Fibroblast of upper back skin (primary cell): ENCODE measurements around the gene CRMP1.
"Not testable (repeated sequence)": the region's sequence is repeated elsewhere in the genome, so short reads cannot be mapped to it uniquely, and the experiment has no call there.

Experiments
- DNase-seq: peaks from one replicate; pipeline ENCODE4 v3.0.0-alpha.2; 2013

Gene CRMP1

DNA sequence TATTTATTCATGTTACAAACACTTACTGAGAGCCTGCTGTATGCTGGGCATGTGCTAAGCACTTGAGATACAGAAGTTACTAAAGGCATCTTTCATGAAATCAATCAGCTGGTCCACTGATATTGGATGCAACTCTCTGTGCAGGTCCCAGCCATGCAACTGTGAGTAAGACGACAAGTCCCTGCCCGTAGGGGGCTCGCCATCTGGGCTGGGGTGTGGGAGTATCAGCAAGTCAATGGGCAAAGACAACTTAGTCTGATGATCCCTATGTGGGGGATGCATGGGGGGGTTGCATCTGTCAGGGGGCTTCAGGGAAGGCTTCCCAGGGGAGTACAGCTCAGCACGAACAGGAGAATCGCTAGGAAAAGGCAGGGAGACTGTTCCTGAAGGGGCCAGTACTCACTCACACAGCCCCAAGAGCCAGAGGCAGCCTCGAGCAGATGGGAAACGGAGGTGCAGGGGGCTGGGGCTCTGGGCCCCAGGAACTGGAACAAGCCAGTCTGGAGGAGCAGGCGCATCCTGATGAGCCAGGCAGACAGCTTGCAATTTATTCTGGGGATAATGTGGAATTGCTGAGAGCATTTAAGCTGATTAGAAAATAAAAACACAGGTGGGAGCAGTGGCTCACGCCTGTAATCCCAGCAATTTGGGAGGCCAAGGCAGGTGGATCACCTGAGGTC, 40.2 kb downstream of the CRMP1 start:
- no peak for DNase-seq

DNA sequence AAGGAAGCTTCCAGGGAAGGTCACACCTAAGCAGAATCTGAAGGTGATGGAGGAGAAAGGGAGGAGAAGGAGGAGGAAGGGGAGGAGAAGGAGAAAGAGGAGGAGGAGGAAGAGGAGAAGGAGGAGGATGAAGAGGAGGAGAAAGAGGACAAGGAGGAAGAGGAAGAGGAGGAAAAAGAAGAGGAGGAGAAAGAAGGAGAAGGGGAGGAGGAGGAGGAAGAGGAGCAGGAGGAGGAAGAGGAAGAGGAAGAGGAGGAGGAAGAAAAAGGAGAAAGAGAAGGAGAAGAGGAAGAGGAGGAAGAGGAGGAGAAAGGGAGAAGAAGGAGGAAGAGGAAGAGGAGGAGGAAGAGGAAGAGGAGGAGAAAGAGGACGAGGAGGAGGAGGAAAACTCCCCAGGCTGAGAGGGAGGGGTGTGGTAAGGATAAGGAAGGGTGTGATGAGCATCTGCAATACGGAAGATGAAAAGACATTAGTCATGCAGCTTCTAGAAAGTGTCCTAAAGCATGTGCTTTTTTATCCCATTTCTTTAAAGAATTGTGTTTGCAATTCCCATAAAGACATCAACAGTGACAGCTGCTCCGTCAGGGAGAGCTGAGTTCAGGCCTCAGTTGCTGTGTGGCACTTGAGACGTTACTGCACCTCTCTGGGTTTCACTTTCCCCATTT, 41.1 kb downstream of the CRMP1 start:
- no peak for DNase-seq

DNA sequence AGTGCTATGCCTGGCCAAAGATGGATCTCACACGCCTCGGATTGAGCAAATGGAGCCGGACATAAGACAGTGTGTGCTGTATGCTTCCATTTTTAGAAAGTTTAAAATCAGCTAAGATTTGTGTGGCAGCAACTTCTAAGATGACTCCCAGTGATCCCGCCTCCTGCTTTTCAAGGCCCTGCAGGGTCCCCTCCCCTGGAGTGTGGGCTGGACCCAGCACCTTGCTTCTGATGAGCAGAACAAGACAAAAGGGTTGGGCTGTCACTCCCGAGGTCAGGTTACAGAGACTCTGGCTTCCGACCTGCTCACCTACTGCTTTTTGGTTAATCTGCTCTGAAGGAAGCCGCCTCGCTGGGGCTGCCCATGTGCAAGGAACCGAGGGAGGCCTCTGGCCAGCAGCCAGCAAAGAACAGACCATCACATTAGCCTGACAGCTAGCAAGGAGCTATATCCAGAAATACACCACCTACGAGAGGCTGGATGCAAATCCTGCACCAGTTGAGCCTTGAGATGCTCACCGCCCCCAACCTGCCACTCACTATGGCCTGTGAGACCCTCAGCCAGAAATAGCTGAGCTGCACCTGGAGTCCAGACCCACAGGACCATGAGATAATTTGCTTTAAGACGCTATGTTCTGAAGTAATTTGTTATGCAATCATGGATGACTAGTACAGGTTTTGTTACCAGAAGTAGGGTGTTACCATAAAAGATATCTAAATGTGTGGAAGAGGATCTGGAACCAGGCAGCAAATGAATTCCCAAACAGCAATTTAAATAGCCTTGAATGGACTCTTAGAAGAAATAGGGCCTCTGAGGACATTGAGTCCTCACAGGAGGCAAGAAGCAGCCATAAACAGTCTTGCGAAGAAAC, 47.6 kb downstream of the CRMP1 start:
- no peak for DNase-seq

DNA sequence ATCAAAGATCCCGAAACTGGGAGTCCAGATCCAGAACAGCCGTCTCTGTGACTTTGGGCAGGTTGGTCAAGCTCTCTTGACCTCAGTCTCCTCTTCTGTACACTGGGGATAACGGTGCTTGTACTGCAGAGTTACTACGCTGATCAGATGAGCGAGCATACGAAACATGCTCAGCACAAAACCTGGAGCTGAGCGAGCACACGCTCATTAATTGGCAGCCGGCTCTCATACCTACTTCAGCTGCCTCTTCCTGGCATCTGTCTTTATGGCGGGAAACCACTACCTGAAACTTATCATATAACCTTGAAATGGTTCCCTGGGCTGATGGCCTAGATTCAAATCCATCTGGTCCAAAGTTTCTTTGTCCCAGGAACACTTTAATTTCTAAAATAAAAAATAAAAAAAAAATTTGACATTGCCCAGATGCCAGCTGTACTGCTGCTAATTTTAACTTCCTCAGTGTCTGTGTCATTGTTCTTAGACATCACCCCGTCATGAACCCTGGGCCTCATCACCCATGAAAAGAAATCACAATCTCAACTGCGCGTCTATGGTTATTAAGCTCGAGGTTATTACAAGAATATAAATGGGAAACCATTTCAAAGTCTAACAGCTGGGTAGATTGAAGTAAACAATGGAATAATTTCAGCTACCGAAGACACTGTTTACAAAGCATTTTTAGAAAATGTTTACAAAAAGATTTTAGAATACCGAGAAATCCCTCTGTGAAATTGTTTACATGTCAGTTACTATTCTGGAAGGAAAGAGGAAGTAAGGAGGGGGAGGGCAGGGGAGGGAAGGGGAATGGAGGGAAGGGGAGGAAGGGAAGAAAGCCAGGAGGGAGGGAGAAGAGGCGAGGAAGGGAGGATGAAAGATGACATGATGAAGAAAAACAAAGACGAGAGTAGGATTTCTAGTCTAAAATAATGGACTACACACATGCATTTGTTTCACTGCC, 49.0 kb downstream of the CRMP1 start:
- DNase-seq, result no peak

DNA sequence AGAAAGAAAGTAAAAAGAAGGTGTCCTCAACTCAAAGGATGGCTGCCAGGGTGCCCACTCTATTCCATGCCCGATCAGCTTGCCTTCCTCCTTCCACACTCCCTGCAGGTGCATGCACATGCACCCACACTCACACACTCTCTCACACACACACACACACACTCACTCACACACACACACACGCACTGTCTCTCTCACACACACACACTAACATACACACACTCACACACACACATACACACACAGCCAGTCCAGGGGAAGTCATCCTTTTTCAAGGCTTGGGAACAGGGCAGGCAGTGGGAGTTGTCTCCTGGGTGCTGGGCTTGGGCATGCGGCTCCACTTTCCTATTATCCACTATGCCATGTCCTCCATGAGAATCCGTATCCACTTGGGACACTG, 50.4 kb downstream of the CRMP1 start:
- DNase-seq, result no peak

DNA sequence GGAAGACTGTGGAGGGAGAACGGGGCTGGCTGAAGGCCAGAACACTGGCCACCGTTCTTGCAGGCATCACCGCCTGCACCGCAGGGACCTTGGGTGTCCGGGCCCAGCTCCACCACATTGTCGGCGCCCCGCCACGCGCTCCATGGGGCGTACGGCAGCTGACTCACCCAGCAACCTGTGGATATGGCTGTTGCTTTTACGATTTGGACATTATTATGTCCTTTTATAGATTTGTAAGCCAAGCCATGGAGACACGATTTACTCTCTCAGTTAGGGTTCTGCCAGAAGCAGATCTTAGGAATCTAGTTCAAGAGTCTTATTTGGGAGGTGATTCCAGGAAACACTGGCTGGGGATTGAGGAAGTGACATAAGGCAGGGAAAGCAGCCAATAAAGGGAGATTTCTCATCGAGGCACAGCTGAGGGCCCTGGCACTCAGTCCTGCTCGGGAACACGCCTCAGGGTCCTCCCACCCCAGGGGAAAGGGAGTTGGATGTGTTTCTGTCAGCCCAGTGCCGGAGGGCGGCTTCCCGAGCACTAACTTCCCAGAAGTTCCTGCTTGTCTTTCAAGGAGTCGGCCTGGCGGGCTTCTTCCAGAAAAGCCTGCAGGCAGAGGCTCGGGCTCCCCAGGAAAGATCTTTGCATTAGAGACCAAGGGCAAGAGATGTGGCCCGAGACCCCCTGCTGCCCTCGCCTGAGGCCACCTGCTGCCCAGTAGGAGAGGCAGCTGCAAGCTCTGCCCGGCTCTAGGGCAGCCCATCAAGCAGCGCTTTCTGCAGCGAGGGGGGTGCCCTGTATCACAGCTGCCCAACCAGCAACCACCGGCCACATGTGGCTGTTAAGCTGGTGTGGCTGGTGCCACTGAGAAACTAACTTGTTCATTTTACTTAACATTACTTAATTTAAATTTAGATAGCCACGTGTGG, 52.9 kb downstream of the CRMP1 start:
- peak; percentile 45 for DNase-seq

DNA sequence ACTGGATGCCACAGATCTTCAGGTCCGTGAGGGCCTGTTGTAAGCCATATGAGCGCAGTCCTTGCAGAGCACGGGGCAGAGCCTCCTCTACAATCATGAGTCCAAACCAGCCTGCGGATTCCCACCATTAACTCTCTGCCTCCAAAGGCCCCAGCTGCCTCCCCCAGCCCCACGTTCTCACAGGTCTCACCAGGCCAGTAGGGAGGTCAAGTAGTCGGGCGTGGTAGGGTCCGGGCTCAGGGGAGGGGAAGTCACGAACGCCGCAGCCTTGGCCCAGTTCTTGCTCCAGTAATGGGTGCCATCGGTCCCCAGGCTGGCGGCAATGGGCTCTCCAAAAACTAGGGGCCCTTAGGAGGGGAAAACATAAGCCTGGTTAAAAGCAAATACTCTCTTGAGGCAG, 53.6 kb downstream of the CRMP1 start:
- no peak for DNase-seq

DNA sequence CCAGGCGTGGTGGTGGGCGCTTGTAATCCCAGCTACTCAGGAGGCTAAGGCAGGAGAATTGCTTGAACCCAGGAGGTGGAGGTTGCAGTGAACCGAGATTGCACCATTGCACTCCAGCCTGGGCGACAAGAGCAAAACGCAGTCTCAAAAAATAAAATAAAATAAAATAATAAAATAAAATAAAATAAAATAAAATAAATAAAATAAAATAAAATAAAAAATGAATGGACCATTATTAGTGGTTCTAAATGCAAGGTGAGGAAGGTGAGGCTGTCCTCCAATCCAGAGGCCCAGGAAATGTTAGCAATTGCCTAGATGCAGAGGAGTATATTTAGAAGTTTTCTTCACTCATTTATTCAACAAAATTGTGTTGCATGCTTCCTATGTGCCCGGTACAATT, 55.4 kb downstream of the CRMP1 start:
- DNase-seq, result not testable (repeated sequence)

DNA sequence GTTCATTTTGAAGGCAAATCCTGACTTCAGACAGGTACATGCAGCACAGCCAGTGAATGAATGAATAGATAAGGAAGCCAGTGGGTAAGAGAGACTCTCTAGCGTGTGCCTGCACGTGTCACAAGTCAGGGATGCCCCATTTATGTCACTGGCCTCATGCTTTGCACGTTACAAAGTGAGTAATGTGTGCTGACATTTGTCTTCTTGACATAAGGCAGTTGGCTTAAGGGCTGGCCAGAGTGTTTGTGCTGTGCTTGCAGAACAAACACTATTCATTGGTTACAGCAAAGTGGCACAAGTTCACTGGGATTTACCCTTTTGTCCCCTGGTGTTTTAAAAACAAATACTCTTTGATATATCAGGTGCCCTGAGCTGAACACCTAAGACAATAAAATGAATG, 55.9 kb downstream of the CRMP1 start:
- DNase-seq, result no peak

DNA sequence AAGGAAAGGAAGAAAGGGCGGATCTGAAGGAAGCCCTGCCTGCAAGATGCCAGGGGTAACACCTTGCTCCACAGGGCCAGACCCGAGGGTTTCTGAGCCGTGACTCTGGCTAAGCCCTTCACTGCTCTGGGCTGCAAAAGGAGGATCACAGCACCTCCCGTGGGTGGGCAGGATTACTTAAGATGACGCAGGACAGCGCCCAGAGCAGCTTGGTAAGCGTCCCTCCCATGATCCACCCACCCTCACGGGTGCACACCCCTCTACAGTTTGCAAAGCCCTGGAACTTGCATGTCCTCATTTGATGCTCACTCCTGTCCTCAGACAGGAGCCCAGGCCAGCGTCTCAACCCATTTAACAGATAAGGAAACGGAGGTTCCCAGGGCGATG, 64.9 kb downstream of the CRMP1 start:
- DNase-seq, result no peak

DNA sequence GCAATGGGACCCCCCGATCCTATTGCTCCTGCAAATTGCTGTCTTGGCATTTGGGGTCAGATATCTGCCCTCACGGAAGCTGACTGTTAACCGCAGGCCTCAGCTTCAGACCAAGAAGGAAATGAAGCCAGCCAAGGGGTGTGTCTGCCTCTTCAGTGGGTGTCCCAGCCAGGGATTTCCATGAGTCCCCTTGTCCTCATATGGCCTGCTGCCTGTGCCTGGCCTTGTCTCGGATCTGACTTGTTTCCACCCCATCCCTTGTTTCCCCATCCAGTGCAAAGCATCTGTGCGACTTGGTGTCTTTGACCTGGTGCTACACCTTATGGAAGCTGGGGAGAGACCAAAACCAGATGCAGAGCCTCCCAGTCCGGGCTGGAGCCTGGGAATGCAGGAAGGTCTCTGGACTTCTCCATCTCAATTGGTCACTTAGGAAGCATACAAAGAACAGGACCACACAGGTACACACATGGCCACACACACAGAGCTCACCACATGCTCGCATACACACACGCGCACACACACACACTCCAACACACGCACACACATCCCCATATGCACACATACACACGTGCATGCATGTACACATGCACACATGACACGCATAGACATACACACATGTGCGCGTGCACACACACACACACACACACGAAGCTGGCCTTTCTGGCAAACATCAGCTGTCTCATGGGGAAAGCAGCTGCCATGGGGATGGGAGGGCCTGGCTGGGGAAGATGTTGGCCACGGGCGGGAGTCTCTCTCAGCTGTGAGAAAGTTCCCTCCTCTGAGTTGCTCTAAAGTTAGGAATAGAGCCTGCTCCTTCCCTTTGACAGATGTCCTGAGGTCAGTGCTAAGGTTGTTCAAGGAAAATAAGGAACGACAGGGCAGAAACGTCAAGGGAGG, 65.5 kb downstream of the CRMP1 start:
- DNase-seq, result peak; percentile 17

DNA sequence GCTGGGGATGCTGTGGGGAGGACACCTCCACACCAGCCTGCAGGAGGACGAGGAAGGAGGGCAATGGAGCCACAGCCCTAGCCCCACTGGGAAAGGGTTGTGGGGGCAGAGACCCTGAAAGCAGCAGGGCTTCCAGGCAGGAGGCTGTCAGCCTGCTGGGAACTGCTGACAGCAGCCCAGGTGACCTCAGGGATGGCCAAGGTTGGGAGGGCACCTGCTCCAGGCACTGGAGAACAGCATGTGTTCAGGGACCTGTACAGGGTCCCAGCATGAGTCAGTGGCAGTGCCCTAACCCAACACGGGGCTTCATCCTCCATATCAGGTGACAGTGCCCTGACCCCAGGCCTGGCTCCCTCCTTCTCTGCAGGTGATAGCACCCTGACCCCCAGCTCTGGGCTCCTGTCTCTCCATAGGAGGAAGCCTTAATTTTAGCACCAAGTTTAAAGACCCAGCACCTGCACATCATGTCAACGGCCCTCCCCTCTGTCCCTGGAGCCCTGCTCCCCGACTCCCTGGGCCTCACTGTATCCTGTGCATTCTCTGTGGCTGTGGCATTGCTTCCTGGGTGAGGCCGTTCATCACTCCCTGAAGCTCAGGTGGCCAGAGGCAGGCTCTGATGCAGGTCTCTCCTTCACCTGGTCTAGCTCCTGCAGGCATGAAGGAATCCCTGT, 66.3 kb downstream of the CRMP1 start:
- DNase-seq, result no peak

DNA sequence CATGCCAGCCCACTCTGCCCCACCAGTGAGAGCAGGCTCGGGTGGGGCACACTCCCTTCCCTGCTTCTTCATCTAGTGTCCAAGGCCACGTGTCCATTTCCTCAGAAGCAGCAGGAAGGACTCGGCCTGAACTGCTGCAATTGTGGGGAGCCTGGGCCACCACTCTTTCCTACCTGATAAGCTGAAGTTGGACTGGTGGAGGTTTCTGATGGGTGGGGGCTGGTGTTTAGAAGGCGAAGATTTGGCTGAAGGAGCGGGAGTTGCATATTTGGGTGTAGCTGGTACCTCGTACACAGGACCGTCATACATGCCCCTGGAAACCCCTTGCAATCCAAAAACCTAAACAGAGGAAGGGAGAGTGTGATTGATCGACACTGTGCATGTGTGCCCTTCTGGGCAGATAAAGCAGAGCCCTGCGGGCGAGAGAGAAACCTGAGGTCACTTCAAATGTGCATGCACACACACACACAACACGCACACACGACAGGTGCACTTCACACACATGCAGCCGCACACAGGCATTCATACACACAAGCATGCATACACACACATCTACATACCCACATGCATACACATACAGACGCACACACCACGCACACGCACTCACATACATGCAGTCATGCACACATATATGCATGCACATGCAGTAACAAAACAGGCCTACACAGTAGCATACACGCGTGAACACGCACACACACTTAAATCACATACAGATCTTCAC, 67.4 kb downstream of the CRMP1 start:
- DNase-seq, result no peak

DNA sequence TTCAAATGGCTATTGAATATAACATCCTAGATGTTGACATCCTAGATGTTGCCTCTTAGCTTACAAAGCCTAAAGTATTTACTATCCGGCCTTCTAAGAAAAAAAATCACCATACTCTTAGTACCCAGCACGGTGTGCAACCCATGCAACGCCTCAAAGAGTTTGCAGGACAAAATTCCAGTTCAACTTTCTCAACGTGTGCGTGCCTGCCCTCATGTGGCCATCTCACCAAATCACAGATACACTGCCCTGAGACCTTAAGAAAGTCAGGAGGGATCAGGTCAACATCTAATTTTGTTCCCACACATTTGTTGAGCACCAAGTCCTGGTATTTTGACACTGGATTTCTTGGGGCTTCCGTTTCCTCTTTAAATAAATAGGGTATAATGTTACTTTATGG, 68.3 kb downstream of the CRMP1 start:
- peak; percentile 40 for DNase-seq

DNA sequence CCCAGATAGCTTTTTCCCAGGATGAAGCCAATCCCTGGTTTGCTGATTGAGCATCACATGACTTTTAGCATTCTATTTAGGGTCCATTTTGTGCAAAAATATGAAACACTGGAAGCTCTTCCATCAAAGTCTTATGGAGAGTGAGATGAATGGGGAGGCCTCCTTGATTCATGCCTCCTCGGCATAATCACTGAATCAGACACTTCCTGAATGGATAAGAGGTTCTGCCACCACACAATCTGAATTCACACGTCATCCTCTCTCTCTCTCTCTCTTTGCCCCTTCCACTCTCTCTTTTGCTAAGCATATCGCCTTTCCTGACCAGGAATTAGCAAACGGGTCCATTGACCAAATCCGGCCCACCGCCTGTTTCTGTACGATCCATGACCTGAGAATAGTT, 68.7 kb downstream of the CRMP1 start:
- DNase-seq, result no peak

DNA sequence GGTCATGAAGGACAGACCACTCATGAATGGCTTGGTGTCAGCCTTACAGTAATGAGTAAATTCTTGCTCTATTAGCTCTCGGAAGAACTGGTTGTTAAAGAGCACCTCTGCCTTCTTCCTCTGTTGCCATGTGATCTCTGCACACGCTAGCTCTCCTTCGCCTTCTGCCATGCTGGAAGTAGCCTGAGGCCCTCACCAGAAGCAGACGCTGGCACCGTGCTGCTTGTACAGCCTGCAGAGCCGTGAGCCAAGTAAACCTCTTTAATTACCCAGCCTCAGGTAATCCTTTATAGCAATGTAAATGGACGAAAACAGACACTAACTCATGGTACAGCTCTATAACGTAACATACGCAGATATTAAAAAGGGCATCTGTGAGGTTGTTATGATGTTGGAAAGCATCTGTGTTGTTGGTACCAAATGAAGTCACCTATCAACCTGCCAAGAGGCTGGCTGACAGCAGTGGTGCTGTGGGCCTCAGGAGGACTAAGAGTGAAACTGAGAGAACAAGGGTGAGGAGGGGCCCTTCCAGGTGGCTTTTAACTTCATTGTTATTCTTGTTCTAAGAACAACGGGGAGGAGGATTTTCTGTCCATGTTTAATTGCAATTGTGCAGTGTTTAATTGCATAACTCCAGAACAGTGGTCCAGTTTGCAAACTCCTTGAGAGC, 69.2 kb downstream of the CRMP1 start:
- no peak for DNase-seq

DNA sequence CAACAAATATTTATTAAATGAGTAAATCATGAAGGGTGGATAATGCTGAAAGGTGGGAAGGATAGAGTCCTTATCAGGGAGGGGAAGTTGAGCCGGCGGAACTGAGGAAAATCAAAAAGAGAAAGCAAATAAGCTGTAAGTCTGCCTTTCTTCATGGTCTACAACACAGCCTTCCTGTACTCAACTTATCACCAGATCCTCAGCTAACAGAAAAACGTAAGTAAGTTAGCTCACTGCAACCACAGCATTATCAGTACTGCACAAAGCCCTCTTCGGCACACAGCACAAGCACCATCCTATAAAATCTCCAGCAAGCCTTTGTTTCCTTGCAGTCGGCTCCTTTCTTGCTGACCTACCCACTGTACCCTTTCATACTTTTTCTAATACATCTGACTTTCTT, 70.3 kb downstream of the CRMP1 start:
- no peak for DNase-seq

DNA sequence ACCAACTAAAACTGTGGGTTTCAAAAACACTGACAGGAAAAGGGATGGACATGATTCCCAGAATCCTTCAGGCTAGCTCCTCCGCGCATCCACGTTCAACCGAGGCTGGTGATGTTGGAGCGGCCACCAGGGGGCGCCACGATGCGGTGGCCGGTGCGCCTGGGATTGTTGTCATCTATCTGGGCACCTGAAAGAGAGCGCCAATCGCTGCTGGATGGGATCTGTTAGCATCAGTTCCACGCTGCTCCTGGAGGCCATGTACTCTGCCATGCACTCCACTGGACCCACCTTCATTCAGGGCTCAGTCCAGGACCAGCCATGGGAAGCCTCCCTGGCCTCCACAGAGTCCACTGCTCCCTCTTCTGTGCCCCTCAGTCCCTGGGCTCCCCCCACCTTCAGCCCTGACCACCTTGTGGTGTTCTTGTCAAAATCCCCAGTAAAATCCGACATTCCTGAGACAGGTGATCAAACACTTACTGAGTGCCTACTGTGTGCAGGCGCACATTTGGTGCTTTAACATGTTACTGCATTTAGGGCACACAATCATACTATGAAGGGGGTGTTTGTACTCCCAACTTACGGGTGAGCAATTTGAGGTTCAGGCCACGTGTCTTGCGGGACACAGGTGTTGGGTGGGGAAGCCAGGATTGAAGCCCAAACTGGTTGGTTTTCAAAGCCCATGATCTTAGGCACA, 71.1 kb downstream of the CRMP1 start:
- DNase-seq, result no peak
